ENCODE data around the gene LCE2C. TPM values are rescaled to one million over a fixed set of nuclear protein-coding genes. Genes with fewer than 3 reads are reported as not detected.

The LCE2C gene
- not detected in 2 replicates for total RNA-seq

GRCh38 chr1:152674983-152675382, at the start of gene LCE2C:
LCE2C (plus strand) TSS chr1:152675279; CDS start chr1:152676016, 737 bp downstream.

GRCh38 chr1:152663098-152663497, 12.0 kb upstream of the LCE2C start, which contains the start of gene LCE2D:
LCE2D (plus strand) TSS chr1:152663380; CDS start chr1:152664106, 726 bp downstream.

GRCh38 chr1:152685823-152686222, 10.7 kb downstream of the LCE2C start, which contains the start of gene LCE2B:
LCE2B (plus strand) TSS chr1:152686123; CDS start chr1:152686844, 721 bp downstream.

GRCh38 chr1:152697701-152698600, 22.9 kb downstream of the LCE2C start, which contains the start of gene LCE2A:
LCE2A (plus strand) TSS chr1:152698345; CDS start chr1:152698902, 557 bp downstream.

GRCh38 chr1:152707860-152708259, 32.8 kb downstream of the LCE2C start, which contains the start of gene LCE4A:
LCE4A (plus strand) TSS chr1:152708160; CDS start chr1:152709076, 916 bp downstream.

Other genes with a start within 250 kb of the LCE2C start
- not detected in 2 replicates for gene LCE5A, start 164.5 kb upstream of the LCE2C start, total RNA-seq
- not detected in 2 replicates for gene CRCT1, start 160.8 kb upstream of the LCE2C start, total RNA-seq
- not detected in 2 replicates for gene LCE3E, start 108.5 kb upstream of the LCE2C start, total RNA-seq
- gene LCE3D, start 94.8 kb upstream of the LCE2C start, total RNA-seq, result not detected in 2 replicates
- not detected in 2 replicates for gene LCE3C, start 75.0 kb upstream of the LCE2C start, total RNA-seq
- gene LCE3B, start 61.5 kb upstream of the LCE2C start, total RNA-seq, result not detected in 2 replicates
- not detected in 2 replicates for gene LCE3A, start 52.2 kb upstream of the LCE2C start, total RNA-seq
- not detected in 2 replicates for gene LCE2D, start 11.9 kb upstream of the LCE2C start, total RNA-seq
- gene LCE2B, start 10.8 kb downstream of the LCE2C start, total RNA-seq, result not detected in 2 replicates
- not detected in 2 replicates for gene LCE2A, start 23.1 kb downstream of the LCE2C start, total RNA-seq
- not detected in 2 replicates for gene LCE4A, start 32.9 kb downstream of the LCE2C start, total RNA-seq
- not detected in 2 replicates for gene KPRP, start 82.7 kb downstream of the LCE2C start, total RNA-seq
- not detected in 2 replicates for gene LCE1F, start 99.9 kb downstream of the LCE2C start, total RNA-seq
- gene LCE1E, start 111.0 kb downstream of the LCE2C start, total RNA-seq, result 0.37 TPM in 1 of 2 replicates, not detected in the other
- gene LCE1D, start 121.4 kb downstream of the LCE2C start, total RNA-seq, result not detected in 2 replicates
- not detected in 2 replicates for gene LCE1C, start 131.4 kb downstream of the LCE2C start, total RNA-seq
- not detected in 2 replicates for gene LCE1B, start 136.7 kb downstream of the LCE2C start, total RNA-seq
- gene LCE1A, start 152.2 kb downstream of the LCE2C start, total RNA-seq, result not detected in 2 replicates
- gene LCE6A, start 167.6 kb downstream of the LCE2C start, total RNA-seq, result not detected in 2 replicates
- not detected in 2 replicates for gene LCE7A, start 184.7 kb downstream of the LCE2C start, total RNA-seq
- gene SMCP, start 203.0 kb downstream of the LCE2C start, total RNA-seq, result 0.37 TPM in 1 of 2 replicates, not detected in the other
- under 0.01 TPM in 1 of 2 replicates, not detected in the other for gene IVL, start 233.3 kb downstream of the LCE2C start, total RNA-seq

Data from subcutaneous preadipocyte (primary cell).